AG10803 (cell line): ENCODE measurements around the gene UIMC1.

Experiments
- DNase-seq: peaks from one replicate; pipeline ENCODE4 v3.0.0; 2010; ENCODE audit warnings: low read depth
- H3K4me3 ChIP-seq: 2 replicates; pipeline ENCODE4 v1.5.1; 2011; ENCODE audit warnings: mild to moderate bottlenecking, low read length, control low read depth
- CTCF ChIP-seq: conservative IDR thresholded peaks from 2 replicates; pipeline ENCODE4 v1.5.1; 2011; ENCODE audit warnings: mild to moderate bottlenecking, low read length, control low read depth, inconsistent platforms

Gene UIMC1

GRCh38 chr5:176883700-176884570, 122.6 kb downstream of the UIMC1 start:
- H3K4me3 ChIP-seq = no peak overlapping the region
- DNase-seq = no peak
- TF ChIP-seq CTCF = no peak

- DNase-seq = peak; percentile 3
- TF ChIP-seq CTCF = no peak
- H3K4me3 ChIP-seq = no peak overlapping the region
Observed at GRCh38 chr5:176882567-176882903, 124.0 kb downstream of the UIMC1 start.

- no peak for TF ChIP-seq CTCF
- no peak overlapping the region for H3K4me3 ChIP-seq
- DNase-seq = no peak
Observed at GRCh38 chr5:176881816-176882566, 124.6 kb downstream of the UIMC1 start.

- TF ChIP-seq CTCF = no peak
- H3K4me3 ChIP-seq = no peak overlapping the region
- no peak for DNase-seq
Observed at GRCh38 chr5:176881021-176881749, 125.4 kb downstream of the UIMC1 start.

- H3K4me3 ChIP-seq = no peak overlapping the region
- DNase-seq = no peak
- no peak for TF ChIP-seq CTCF
Observed at GRCh38 chr5:176880366-176881020, 126.1 kb downstream of the UIMC1 start.

GRCh38 chr5:176879663-176880361, 126.8 kb downstream of the UIMC1 start:
- no peak overlapping the region for H3K4me3 ChIP-seq
- no peak for TF ChIP-seq CTCF
- DNase-seq = no peak
